K562 (cell line): Measurements from ENCODE around the gene FOXO3. TPM values are rescaled to one million over a fixed set of nuclear protein-coding genes. Genes with fewer than 3 reads are reported as not detected.

ENCODE experiments used
- ARHGAP35 ChIP-seq: fragments of 450-650 bp; IDR thresholded peaks from 2 replicates; pipeline ENCODE4 v1.6.1; 2018; ENCODE audit not compliant: partially characterized antibody
- ATF3 ChIP-seq, 2 experiments: fragments of 450-650 bp in 1 of 2; sonication (generic) in 1 of 2; formaldehyde crosslinking in 1 of 2; IDR thresholded peaks in 1 of 2; conservative IDR thresholded peaks in 1 of 2; 2 replicates each; pipeline versions ENCODE4 v1.6.1 to v1.8.1; 2016 to 2023; ENCODE audit warnings: mild to moderate bottlenecking in 2 of 2, moderate library complexity in 2 of 2, inconsistent platforms in 1 of 2, missing genetic modification reagents in 1 of 2
- BRD4 ChIP-seq: fragments of 200-600 bp; sonication (generic); IDR thresholded peaks from 2 replicates; pipeline ENCODE4 v1.6.1; 2017; ENCODE audit warnings: inconsistent platforms
- CBX5 ChIP-seq: IDR thresholded peaks from 2 replicates; pipeline ENCODE4 v1.6.1; 2014; ENCODE audit warnings: low read depth, borderline replicate concordance
- COPS2 ChIP-seq: fragments of 450-650 bp; conservative IDR thresholded peaks from 2 replicates; pipeline ENCODE4 v1.6.1; 2016; ENCODE audit warnings: mild to moderate bottlenecking, moderate library complexity
- CREB3L1 ChIP-seq: fragments of 450-650 bp; IDR thresholded peaks from 2 replicates; pipeline ENCODE4 v1.6.1; 2014; ENCODE audit warnings: low read depth, mild to moderate bottlenecking, moderate library complexity, borderline replicate concordance
- ETS1 ChIP-seq: conservative IDR thresholded peaks from 2 replicates; pipeline ENCODE4 v1.6.1; 2011; ENCODE audit warnings: low read depth, mild to moderate bottlenecking, low read length; ENCODE audit not compliant: control insufficient read depth
- EWSR1 ChIP-seq: fragments of 450-650 bp; IDR thresholded peaks from 2 replicates; pipeline ENCODE4 v1.6.1; 2018; ENCODE audit warnings: borderline replicate concordance, mild to moderate bottlenecking, low read depth, moderate library complexity; ENCODE audit not compliant: partially characterized antibody
- GATAD2B ChIP-seq: fragments of 450-650 bp; IDR thresholded peaks from 2 replicates; pipeline ENCODE4 v1.6.1; 2017; ENCODE audit warnings: mild to moderate bottlenecking, borderline replicate concordance
- GTF3C2 ChIP-seq: IDR thresholded peaks from 3 replicates; pipeline ENCODE4 v1.6.1; 2011; ENCODE audit warnings: borderline replicate concordance, mild to moderate bottlenecking, moderate library complexity; ENCODE audit not compliant: insufficient read length; ENCODE audit errors: extremely low read depth
- MECOM ChIP-seq: fragments of 250-450 bp; sonication (Bioruptor Pico); IDR thresholded peaks from 2 replicates; pipeline ENCODE4 v1.8.0; 2022; ENCODE audit warnings: inconsistent platforms
- MEIS2 ChIP-seq: fragments of 450-650 bp; IDR thresholded peaks from 2 replicates; pipeline ENCODE4 v1.6.1; 2014; ENCODE audit warnings: mild to moderate bottlenecking; ENCODE audit not compliant: partially characterized antibody
- RBM39 ChIP-seq: fragments of 200-400 bp; formaldehyde crosslinking; optimal IDR thresholded peaks from 2 replicates; pipeline ENCODE3; 2018; ENCODE audit warnings: low read depth, low read length
- SRSF9 ChIP-seq: fragments of 200-400 bp; formaldehyde crosslinking; IDR thresholded peaks from 2 replicates; pipeline ENCODE4 v1.6.1; 2017; ENCODE audit warnings: low read depth, low read length, borderline replicate concordance
- TRIM25 ChIP-seq: fragments of 450-650 bp; IDR thresholded peaks from 2 replicates; pipeline ENCODE4 v1.7.0; 2016; ENCODE audit warnings: borderline replicate concordance
- ZNF197 ChIP-seq: fragments of 200-800 bp; sonication (Bioruptor generic); IDR thresholded peaks from 2 replicates; pipeline ENCODE4 v1.6.1; 2016; ENCODE audit warnings: low read depth, missing genetic modification characterization, missing compliant biosample characterization
- ZNF274 ChIP-seq: IDR thresholded peaks from 2 replicates; pipeline ENCODE4 v1.6.1; 2011; ENCODE audit warnings: low read depth, mild to moderate bottlenecking, low read length, moderate library complexity, borderline replicate concordance
- ZNF644 ChIP-seq: fragments of 200-800 bp; sonication (Bioruptor generic); IDR thresholded peaks from 2 replicates; pipeline ENCODE4 v1.6.1; 2016; ENCODE audit warnings: low read depth, missing genetic modification characterization, missing compliant biosample characterization
- polyA plus RNA-seq, 8 experiments: library from polyadenylated mRNA; depleted of rRNA in 4 of 8; stranded (reverse) in 5 of 8; unstranded in 3 of 8; fragments of >200 nt; fragmentation: Nextera tagmentation in 2 of 8; fragmentation: Illumina TruSeq in 1 of 8; extraction: Ambion mirVana in 2 of 8; extraction: Trizol in 1 of 8; gene quantifications; 2 replicates each; pipeline versions ENCODE4 v1.2.1 to v1.2.3, GENCODE V29; 2011 to 2014; ENCODE audit warnings: inconsistent platforms in 1 of 8, missing spikeins in 1 of 8
- total RNA-seq, 7 experiments: library from RNA; depleted of rRNA in 6 of 7; stranded (reverse); fragments of >200 nt in 6 of 7; fragmentation: Illumina TruSeq in 2 of 7; extraction: Trizol in 2 of 7; gene quantifications; 2 replicates each; pipeline versions ENCODE4 v1.2.1 to v1.2.3, GENCODE V29; 2011 to 2021; ENCODE audit warnings: low replicate concordance in 1 of 7

Gene FOXO3
- total and polyA plus RNA-seq, 9 of the 15 experiments (the other 6 are each of a cell fraction or from before 2014, with no cell fraction given): 3.0 to 14.6 (median 6.0) TPM

GRCh38 chr6:108689272-108690161, 128.8 kb downstream of the FOXO3 start (continued):
- TF ChIP-seq MEIS2 (peak; percentile 52), ARHGAP35 (no peak), GTF3C2 (no peak), CBX5 (no peak), MECOM (CRISPR knock-in tag) (no peak), BRD4 (no peak), ZNF274 (no peak), SRSF9 (no peak), ATF3 (IDR thresholded peaks at IDR 0.05) (peak; percentile 27; the same call in 1 of the 2 replicates), ATF3 (CRISPR knock-in tag; conservative IDR thresholded peaks at IDR 0.05) (no peak), ZNF644 (tag) (no peak), TRIM25 (no peak), RBM39 (no peak), GATAD2B (no peak), COPS2 (no peak), CREB3L1 (no peak), EWSR1 (no peak), ZNF197 (CRISPR knock-in tag) (no peak), ETS1 (no peak)
